Inflammatory macrophage treated with lipopolysaccharide for 4 hours (primary cell): ENCODE data around the gene SLC25A25.
A peak's percentile ranks its signal among the peaks of the same experiment; 100 is the strongest.

Source experiments
- DNase-seq: peaks from one replicate; pipeline ENCODE4 v3.0.0-alpha.2; 2020

Gene SLC25A25

DNA sequence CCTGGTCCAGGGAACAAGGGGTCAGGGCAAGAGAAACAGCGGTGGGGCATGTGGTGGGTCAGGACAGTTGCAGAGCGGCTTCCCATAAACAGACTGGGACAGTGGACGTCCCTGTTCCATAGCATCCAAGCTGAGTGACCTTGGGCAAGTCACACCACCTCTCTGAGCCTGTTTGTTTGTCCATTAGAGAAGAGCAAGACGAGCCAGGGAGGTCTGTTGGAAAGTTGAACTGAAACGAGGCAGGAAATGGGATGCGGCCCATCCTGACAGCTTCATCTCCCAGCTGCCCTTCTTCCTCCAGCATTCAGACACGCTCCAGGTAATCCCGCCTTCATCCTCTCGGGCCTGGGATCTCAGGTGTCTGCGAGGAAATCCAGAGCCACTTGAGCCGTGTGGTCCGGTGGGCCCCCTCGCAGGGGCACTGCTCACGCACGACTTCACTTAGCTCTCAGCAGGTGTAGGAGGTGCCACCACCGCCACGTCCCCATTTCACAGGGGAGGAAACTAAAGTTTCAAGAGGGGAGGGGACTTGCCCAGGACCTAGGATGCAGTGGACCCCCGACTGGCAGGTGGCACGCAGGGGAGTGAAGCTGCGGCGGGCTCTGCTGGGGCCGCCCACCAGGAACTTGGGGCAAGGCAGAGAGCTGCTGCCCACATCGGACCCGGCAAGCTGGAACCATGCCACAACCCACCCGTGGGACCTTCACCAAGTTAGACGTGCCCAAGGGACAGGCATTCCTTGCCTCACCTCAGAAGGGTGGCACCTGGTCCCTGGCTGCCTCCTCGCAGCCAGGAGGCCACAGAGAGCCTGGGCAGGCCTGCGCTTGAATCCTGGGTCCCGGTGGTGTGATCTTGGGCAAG lies 46.5 kb downstream of the SLC25A25 start:
- DNase-seq, result no peak

DNA sequence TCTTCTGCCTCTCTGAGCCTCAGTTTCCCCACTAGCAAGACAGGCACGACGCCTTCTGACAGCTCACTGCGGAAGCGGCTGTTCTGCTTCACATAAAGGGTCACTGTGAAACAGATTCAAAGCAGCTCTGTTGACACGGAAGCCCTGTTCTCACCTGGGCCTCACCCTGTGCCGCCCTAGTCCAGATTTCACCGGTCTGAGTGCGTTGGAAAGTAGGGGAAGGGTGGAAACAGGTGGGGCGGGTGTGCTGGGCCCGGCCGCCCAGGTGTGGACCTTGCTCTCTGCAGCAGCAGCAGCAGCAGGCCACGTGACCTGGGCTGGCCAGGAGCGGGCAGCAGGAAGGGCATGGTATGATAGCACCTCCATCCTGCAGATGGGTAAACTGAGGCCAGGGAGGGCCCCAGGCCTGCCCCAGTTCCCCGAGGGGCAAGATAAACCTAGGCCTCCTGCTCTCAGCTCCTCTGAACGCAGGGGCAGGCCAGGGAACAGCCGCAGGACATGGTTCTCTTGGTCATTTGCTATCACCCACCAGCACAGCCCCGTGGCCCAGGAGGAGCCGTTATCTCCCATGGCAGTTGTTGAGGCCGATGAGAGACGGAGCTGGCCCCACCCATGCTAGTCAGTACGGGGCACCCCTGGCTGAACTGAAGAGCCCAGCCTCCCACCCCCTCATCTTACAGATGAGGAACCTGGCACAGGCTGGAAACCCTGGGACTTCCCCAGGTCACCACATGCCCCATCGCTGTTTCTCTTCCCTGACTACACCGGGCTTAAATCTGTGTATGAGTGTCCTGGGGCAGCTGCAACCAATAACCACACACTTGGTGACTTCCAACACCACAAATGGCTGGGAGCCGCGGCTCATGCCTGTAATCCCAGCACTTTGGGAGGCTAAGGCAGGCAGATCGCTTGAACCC lies 47.4 kb downstream of the SLC25A25 start:
- DNase-seq, result peak; percentile 92

DNA sequence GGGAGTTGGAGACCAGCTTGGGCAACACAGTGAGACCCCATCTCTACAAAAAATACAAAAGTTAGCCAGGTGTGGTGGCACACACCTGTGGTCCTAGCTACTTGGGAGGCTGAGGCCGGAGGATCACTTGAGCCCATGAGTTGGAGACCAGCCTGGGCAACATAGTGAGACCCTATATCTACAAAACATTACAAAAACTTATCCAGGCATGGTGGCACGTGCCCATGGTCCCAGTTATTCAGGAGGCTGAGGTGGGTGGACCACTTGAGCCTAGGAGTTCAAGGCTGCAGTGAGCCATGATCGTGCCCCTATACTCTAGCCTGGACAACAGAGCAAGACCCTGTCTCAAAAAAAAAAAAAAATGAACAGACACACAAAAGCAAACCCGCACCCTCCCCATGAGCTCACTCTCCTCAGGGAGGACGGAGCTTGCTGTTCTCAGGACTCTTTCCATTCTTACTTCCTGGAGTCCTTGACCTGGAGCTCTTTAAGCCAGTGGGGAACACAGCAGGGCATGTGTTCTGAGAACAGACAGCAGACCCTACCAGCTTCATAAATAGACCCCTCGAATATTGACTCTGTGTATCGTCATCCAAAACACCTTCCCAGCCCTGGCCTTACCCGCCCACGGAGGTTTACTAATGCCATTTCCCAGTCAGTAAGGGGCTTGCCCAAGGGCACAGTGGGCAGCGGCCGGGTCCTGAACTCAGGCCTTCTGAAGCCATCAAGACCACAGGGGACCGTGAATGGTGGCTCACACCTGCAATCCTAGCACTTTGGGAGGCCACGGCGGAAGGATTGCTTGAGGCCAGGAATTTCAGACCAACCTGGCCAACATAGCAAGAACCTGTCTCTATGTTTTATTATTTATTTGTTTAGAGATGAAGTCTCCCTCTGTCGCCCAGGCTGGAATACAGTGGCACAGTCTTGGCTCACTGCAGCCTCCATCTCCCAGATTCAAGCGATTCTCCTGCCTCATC lies 48.4 kb downstream of the SLC25A25 start:
- no peak for DNase-seq

DNA sequence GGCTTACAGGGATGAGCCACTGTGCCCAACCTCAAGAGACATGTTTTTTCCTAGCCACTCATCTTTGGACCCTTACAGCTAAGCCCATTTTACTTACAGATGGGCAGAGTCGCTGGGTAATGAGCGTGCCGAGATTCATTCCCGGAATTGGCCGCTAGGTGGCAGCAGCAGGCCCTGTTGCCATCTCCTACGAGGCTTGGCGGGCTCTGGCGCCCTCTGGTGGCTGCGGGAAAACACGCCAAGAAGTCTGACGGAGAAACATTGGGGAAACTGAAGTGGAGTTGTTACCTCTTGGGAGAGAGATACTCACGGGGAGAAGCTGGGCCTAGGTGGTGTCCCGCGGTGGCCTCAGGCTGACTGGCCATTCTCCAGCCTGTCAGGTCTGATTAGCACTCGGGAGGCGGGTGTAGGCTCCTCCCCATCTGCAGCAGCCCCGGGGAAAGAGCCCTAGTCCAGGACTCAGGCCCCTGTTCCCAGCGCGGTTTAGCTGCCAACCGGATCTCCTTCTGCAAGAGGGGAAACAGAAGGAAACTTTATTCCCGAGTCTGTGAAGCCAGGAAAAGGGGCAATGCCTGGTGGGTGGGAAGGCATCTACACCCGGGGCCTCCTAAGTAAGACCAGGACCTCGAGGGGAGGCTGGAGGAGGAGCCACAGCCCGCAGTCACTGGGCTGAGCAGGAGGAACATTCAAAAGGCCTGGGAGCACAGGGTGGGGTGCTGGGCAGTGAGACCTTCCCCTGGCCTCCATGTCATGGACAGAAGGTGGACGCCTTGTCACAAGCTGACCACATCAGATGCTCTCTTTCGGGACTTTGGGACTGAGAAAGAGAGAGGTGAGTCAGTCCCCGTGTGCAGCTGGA lies 49.8 kb downstream of the SLC25A25 start:
- peak; percentile 89 for DNase-seq

DNA sequence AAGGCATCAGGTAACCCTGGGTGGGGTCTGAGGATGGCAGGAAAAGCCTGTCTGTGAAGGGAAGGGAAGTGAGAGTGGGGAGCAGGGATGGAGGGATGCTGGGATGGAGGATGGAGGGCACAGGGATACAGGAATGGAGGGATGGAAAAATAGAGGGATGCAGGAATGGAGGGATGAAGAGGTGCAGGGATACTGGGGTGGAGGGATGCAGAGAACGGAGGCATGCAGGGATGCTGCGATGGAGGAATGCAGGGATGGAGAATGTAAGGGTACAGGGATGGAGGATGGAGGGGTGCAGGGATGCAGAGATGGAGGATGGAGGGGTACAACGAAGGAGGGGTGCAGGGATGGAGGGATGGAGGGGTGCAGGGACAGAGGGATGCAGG lies 50.4 kb downstream of the SLC25A25 start:
- no peak for DNase-seq

DNA sequence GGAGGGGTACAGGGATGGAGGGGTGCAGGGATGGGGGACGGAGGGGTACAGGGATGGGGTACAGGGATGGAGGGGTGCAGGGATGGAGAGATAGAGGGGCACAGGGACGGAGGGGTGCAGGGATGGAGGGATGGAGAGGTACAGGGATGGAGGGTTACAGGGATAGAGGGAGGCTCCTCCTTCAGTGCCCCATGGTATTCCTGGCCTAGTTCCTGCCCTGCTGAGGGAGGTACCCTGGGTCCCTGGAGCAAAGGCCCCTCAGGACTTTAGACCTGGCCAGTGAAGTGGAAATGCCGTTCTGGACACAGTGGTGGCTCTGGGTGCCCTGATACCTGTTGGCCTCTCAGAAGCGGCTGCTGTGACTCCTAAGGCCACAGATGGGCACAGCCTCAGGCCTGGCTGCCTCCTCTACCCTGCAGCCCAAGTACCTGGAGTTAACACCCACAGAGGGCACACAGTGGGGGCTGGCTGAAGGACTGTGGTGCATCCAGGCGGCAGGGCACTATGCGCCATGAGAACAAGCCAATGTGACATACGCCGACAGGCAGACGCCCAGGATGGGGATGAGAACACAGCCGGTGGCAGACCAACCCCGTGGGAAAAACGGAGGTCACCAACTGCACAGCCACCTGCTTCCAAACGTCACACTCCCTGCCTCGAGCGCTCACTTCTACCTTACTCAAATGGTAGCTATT lies 51.1 kb downstream of the SLC25A25 start:
- no peak for DNase-seq

DNA sequence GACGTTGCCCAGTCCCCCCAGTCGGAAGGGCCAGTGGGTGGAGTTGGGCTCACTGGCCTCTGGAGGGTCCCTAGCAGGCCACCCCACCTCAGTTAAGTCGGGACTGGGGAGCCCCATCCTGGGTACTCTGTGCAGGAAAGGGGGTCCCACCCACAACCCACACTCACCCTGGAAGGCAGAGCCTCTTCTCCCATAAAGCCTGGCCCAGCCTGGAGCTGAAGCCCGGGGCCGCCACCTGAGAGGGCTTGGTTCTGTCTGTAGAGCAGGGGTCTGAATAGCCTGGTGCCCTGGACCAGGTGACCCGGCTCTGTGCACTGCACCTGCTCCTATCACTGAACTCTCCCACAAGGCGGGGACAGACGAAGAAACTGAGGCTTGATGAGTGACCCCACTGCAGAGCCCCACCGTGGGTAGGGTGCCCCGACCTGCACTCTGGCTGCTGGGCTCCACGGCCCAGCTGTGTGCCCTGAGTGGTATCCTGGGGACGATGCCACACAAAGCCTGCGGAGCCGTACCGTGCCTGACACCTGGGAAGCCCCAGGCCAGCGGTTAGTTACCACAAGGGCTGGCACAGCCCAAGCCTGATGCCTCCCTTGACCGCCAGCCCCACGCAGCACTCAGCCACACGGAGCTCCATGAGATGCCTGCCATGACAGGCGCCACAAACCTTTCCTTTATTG lies 52.2 kb downstream of the SLC25A25 start:
- DNase-seq, result no peak

DNA sequence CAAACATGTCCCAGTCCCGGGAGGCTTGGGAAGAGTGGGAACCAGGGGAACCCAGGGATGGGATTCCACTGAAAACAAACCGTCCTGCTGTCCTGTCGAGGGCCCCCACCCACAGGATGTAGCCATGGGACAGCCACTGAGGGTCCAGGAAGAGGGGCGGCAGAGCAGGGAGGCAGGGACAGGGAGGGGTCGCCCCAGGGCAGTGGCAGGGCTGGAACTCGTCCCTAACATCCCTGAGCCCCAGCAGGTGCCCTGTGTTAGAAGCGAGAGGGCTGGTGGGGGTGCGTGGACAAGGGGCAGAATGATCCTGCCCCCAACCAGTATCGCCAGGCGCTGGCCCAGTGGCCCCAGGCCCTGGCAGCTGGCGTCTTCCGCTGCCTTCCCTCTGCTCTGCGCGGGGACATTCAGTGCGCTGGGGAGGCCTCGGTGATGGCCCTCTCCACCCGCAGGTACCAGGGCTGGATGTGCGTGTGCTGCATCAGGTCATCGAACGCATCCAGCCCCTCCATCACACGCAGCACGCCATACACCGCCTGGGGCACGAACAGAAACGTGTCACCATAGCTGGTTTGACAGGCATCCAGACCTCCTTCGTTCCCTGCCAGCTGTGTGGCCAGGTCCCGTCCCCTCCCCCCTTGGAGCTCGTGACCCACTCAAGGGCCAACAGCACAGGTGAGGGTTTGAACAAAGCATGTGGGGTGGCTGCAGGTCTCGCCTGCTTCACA lies 52.9 kb downstream of the SLC25A25 start:
- no peak for DNase-seq

DNA sequence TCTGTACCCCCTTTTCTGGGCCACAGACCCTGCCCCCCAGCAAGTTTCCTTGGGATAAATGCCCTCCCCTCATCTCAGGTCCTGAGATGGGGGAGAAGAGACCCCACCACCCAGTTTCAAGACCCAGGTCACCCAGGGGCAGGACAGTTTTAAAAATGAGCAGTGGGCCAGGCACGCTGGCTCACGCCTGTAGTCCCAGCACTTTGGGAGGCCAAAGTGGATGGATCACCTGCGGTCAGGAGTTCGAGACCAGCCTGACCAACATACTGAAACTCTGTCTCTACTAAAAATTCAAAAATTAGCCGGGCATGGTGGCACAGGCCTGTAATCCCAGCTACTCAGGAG lies 53.4 kb downstream of the SLC25A25 start:
- DNase-seq, result no peak

DNA sequence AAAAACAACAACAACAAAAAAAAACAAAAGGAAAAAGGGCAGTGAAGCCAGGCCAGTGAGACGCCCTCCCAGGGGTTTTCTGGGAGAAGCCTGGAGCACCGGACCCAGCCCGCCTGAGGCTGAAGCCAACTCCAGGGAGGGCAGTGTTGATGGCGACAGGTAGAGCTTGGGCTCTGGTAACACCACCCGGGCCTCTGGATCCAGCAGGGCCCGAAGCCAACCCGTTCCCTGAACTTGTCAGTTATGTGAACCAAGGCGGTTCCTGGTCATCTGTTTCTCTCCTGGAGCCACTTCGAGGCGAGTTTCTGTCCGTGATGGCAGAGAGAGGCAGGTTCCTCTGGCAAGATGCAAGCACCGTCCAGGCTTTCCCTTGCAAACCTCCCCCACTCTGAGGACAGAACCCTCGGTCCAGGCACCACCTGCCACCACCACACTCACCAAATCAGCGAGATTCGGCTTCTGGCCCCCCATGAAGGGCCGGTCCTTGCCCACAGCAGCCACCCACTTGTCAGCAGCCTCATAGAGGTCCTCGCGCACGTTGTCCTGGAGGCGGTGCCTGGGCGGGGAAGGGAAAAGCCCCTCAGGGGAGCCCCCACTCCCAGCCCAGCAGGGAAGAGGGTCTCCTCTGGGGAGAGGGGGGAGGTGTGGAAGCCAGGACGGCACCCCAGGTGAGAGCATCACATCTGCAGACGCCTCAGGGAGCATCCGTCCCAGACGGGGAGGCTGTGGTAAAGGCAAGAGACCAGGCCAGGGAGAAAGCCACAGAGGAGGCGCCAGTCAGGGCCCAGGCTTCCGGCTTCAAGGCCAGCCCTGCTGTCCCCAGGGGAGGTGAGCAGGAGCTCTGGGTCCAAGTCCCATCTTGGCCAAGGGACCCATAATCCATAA lies 54.1 kb downstream of the SLC25A25 start:
- no peak for DNase-seq

DNA sequence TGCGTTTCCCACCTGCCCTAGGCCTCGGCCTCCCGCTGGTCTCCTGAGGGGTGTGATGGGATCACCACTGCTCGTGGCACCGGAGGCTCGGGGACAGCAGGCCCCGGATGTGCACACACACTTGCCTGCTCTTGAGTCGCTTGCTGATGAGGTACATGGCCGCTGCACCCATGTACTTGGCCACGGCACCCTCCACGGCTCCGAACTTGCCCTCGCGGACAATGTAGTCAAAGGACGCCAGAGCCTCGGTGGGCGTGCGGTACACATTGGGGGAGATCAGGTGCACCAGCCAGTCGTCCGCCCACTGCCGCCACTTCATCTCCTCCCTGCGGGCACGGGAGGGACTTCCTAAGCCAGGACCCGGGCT lies 54.8 kb downstream of the SLC25A25 start:
- no peak for DNase-seq

DNA sequence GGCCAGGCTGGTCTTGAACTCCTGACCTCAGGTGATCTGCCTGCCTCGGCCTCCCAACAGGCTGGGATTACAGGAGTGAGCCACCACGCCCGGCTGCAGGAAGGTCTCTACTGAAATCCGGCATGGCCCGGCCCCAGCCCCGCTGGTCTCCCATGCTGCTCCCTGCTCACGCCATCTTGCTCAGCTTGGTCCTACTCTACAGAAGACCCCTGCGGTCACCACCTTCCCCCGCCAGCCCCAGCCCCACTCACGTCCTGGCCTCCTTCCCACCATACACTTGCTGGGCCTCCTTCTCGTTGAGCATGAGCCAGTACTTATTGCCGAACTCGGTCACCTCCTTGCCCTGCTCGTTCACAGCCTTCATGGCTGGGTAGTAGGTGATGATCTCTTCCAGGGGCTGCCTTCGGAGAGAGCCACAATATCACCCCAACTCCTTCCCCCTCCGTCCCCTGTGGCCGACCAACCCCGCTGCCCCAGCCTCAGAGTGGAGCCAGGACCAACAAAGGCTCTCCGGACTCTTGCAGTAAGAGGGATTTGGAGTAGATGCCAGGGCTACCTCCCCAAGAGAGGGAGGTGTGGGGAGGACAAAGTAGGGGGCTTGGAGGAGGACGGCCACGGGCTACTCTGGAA lies 55.5 kb downstream of the SLC25A25 start:
- DNase-seq, result no peak

DNA sequence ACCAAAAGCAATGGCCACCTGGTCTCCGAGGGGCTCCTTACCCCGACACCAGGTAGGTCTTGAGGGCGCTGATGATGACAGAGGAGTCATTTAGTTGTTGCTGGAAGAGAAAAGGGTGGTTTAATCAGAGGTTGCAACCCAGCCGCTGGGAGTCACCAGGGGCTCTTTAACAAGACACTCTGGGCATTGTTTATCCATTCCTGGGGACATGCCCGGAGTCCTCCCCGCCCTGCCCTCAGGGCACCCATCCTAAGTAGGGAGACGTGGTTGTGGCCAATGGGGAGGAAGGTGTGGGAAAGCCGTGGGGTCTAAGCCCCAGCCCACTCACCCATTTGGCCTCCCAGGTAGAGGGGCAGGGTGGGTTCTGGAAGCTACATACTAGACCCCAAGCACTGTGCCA lies 56.4 kb downstream of the SLC25A25 start:
- no peak for DNase-seq

DNA sequence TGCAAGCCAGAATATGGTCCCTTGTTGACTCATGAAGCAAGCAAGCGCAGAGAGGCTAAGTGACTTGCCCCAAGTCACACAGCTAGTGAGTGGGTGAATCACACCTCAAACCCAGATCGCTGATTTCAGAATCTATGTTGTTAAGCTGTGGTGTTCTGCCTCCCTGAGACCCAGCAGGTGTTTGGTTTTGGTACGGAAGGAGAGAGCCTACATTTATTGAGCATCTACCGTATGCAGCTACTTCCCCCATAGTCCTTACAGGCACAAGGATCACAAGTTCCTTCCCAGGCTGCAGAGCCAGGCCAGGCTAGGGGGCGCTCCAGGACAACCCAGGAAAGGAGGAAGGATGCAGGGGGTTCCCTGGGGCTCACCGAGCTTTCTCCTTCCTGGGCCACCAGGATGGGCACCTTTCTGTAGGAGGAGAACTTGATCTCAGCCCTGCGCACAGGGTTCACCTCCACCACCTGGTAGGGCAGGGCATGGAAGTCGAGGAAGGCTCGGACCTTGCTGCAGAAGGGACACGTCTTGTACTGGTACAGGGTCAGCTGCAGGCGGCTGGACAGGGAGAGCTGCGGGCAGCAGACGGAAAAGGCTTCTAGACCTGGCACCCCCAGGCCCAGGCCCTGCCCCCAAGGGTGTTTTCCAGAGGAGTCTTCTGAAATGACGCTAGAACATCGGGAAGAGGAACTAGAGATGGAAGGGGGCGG lies 57.0 kb downstream of the SLC25A25 start:
- DNase-seq, result peak; percentile 71

DNA sequence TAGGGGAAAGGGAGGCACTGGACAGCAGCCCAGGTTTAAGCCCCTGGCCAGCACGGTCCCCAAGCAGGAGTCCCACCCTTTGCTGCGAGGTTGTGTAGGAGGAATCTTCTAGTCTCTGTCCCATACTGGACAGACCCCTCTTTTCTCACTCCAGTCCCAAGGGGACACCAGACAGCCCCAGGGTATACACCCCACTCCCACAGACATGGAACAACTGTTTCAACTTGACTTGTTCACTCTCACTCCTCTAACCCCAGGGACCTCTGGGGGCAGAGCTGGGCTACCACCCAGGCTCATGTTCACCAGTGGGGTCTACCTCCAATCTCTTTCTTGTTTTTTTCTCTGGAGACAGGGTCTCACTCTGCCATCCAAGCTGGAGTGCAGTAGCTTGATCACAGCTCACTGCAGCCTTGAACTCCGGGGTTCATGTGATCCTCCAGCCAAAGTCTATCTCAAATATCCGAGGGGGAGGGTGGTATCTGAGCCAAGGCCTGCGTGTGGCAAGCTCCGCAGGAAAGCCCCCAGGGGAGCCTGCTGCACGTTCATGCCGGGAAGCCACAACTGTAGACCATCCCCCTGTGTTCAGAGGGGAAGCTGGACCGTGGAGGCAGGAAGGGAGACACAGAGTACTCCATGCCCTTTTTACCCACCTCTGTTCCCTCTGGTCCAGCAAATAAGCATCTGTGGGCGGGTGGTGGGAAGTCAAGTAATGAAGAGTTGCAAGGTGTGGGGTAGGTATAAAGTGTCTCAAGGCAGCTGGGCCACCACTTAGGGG lies 57.7 kb downstream of the SLC25A25 start:
- no peak for DNase-seq

DNA sequence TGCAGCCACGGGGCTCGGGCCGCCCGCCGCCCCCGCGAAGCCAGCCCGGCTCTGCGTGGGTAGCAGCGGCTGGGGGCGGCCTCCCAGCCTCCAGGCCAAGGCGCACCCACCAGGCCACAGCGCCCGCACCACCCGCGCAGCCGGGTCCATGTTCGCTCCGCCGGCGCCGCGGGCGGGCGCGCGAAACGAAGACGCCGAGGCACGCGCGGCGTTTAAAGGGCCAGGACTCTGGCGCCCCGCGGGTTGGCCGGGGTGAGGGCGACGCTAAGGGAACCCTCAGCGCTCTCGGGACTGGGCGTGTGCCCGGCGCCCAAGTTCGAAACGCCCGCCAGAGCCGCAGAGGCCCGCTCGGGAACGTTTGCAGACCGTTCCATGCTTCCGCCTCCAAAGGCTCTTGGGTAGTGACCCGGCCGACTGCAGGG lies 59.5 kb downstream of the SLC25A25 start, which contains the start of gene PTGES2:
Gene PTGES2, minus strand, starts transcription at position 162 of the 422 bp plus-strand sequence. Its CDS starts 12 bp downstream, at position 150.
- peak; percentile 87 for DNase-seq
